OCI-LY7 (cell line): ENCODE measurements around the gene MRPS34. TPM values are rescaled to one million over a fixed set of nuclear protein-coding genes. Genes with fewer than 3 reads are reported as not detected.

Experiments used
- BruUV-seq: library from RNA; stranded (reverse); fragments of 400-500 nt; replicated peaks from 2 replicates; lab custom pipeline; 2021; lab: Mats Ljungman, UMichigan
- CTCF ChIA-PET: fragments of 300-600 bp; sonication (Branson Sonifier 250); formaldehyde crosslinking; loops from one replicate; lab custom pipeline; 2022; ENCODE audit warnings: antibody characterized with exemption; ENCODE audit not compliant: unreplicated experiment; lab: Charles Lee
- POLR2A ChIA-PET: fragments of 300-600 bp; sonication (Branson Sonifier 250); formaldehyde crosslinking; loops from one replicate; lab custom pipeline; 2022; ENCODE audit warnings: antibody characterized with exemption; lab: Charles Lee
- DNase-seq: peaks from one replicate; pipeline ENCODE4 v3.0.0-alpha.2; 2015; ENCODE audit warnings: low spot score
- H2AFZ ChIP-seq: fragments of 200-600 bp; sonication (generic), shearing (Covaris generic); 2 replicates; pipeline ENCODE4 v1.6.1; 2014; ENCODE audit warnings: mild to moderate bottlenecking, antibody characterized with exemption, low read length, moderate library complexity
- H3K27ac ChIP-seq: fragments of 200-600 bp; sonication (generic); 2 replicates; pipeline ENCODE4 v1.5.1; 2014; ENCODE audit warnings: mixed run types, low read depth, mild to moderate bottlenecking, moderate library complexity, low read length, inconsistent platforms; ENCODE audit not compliant: poor library complexity, severe bottlenecking
- H3K36me3 ChIP-seq: fragments of 200-600 bp; sonication (generic); 2 replicates; pipeline ENCODE4 v1.6.1; 2014; ENCODE audit warnings: mild to moderate bottlenecking, antibody characterized with exemption, low read length, moderate library complexity, mixed read lengths; ENCODE audit not compliant: insufficient read depth
- H3K4me1 ChIP-seq: fragments of 200-600 bp; sonication (generic); 2 replicates; pipeline ENCODE4 v1.5.1; 2014; ENCODE audit warnings: mild to moderate bottlenecking, low read length; ENCODE audit not compliant: insufficient read depth, poor library complexity, severe bottlenecking
- H3K4me2 ChIP-seq: fragments of 200-600 bp; sonication (generic); 2 replicates; pipeline ENCODE4 v1.6.1; 2014; ENCODE audit warnings: mild to moderate bottlenecking, low read length
- H3K4me3 ChIP-seq: fragments of 200-600 bp; sonication (generic); 2 replicates; pipeline ENCODE4 v1.5.1; 2014; ENCODE audit warnings: mild to moderate bottlenecking, low read depth, low read length; ENCODE audit not compliant: poor library complexity, severe bottlenecking
- H3K79me2 ChIP-seq: fragments of 200-600 bp; sonication (generic); 2 replicates; pipeline ENCODE4 v1.6.1; 2016; ENCODE audit warnings: low read depth, mild to moderate bottlenecking, low read length, moderate library complexity, mixed read lengths; ENCODE audit not compliant: insufficient read depth
- H3K9me2 ChIP-seq: fragments of 200-600 bp; sonication (generic); 2 replicates; pipeline ENCODE4 v1.6.1; 2016; ENCODE audit warnings: mild to moderate bottlenecking, low read length, mixed read lengths; ENCODE audit not compliant: insufficient read depth
- H3K9me3 ChIP-seq: fragments of 200-600 bp; sonication (generic); 2 replicates; pipeline ENCODE4 v1.6.1; 2014; ENCODE audit warnings: mild to moderate bottlenecking, mixed run types, low read length, mixed read lengths
- H4K20me1 ChIP-seq: fragments of 200-600 bp; sonication (generic); 2 replicates; pipeline ENCODE4 v1.6.1; 2014; ENCODE audit warnings: mild to moderate bottlenecking, antibody characterized with exemption, low read length, moderate library complexity, mixed read lengths; ENCODE audit not compliant: insufficient read depth
- CTCF ChIP-seq: fragments of 200-600 bp; sonication (generic); conservative IDR thresholded peaks from 2 replicates; pipeline ENCODE4 v1.5.1; 2014; ENCODE audit warnings: mild to moderate bottlenecking, antibody characterized with exemption, low read length, moderate library complexity, mixed read lengths
- EZH2phosphoT487 ChIP-seq: fragments of 200-600 bp; sonication (generic); IDR thresholded peaks from 2 replicates; pipeline ENCODE4 v1.6.1; 2018; ENCODE audit warnings: low read depth, borderline replicate concordance, mild to moderate bottlenecking, mixed run types, antibody characterized with exemption, low read length, moderate library complexity, mixed read lengths
- intact Hi-C: fragments of 100-400 bp; cut with micrococcal nuclease; formaldehyde crosslinking; loops from one replicate; pipeline ENCODE4 v1.10.0; 2022; ENCODE audit not compliant: unreplicated experiment
- total RNA-seq, 2 experiments: library from RNA; depleted of rRNA in 1 of 2; stranded (reverse); fragments of >200 nt in 1 of 2; shearing (Covaris generic) in 1 of 2; gene quantifications; 2 replicates each; pipeline ENCODE4 v1.2.3, GENCODE V29; 2014 to 2022

MRPS34 gene
- total RNA-seq, 2 experiments from 2014 or later, result 170 to 196 TPM

- DNase-seq, result no peak
- CTCF ChIA-PET, result no interaction called here
- POLR2A ChIA-PET, result no interaction called here
Measured at GRCh38 chr16:1820946-1821290, 48.0 kb upstream of the MRPS34 start.

GRCh38 chr16:1820096-1820945 lies 47.4 kb upstream of the MRPS34 start:
- POLR2A ChIA-PET, result no interaction called here
- intact Hi-C loops, result no loop called here
- Histone ChIP-seq H3K27ac (no peak overlapping the region), H3K79me2 (no peaks in the 10 kb centered on the region), H3K4me1 (peaks cover 4% of the 10 kb centered on the region), H3K4me3 (no peak overlapping the region), H3K36me3 (no peaks in the 10 kb centered on the region), H2AFZ (no peak overlapping the region), H3K9me2 (no peaks in the 10 kb centered on the region), H3K4me2 (no peak overlapping the region), H3K9me3 (no peaks in the 10 kb centered on the region), H4K20me1 (no peaks in the 10 kb centered on the region)
- no TSS peak for BruUV-seq
- DNase-seq, result no peak
- CTCF ChIA-PET, result no interaction called here
- no peak for TF ChIP-seq EZH2phosphoT487

More at GRCh38 chr16:1820946-1821290, 48.0 kb upstream of the MRPS34 start:
- H3K9me3 ChIP-seq, result no peaks in the 10 kb centered on the region
- TF ChIP-seq CTCF (no peak), EZH2phosphoT487 (no peak)
- no peak overlapping the region for H3K27ac ChIP-seq
- H3K79me2 ChIP-seq, result no peaks in the 10 kb centered on the region
- H3K9me2 ChIP-seq, result no peaks in the 10 kb centered on the region
- H3K4me1 ChIP-seq, result peaks cover 4% of the 10 kb centered on the region
- H3K4me3 ChIP-seq, result no peak overlapping the region
- H2AFZ ChIP-seq, result no peak overlapping the region
- no TSS peak for BruUV-seq
- no peaks in the 10 kb centered on the region for H4K20me1 ChIP-seq
- H3K36me3 ChIP-seq, result no peaks in the 10 kb centered on the region
- intact Hi-C loops, result no loop called here
- no peak overlapping the region for H3K4me2 ChIP-seq

- H3K4me2 ChIP-seq, result no peak overlapping the region
- H3K27ac ChIP-seq, result no peak overlapping the region
- no peaks in the 10 kb centered on the region for H3K9me3 ChIP-seq
- H3K36me3 ChIP-seq, result no peaks in the 10 kb centered on the region
- POLR2A ChIA-PET, result no interaction called here
- intact Hi-C loops, result no loop called here
- H4K20me1 ChIP-seq, result no peaks in the 10 kb centered on the region
- no peak overlapping the region for H3K4me3 ChIP-seq
- H3K79me2 ChIP-seq, result no peaks in the 10 kb centered on the region
- peaks cover 4% of the 10 kb centered on the region for H3K4me1 ChIP-seq
- TF ChIP-seq EZH2phosphoT487, result no peak
- TF ChIP-seq CTCF, result no peak
- H3K9me2 ChIP-seq, result no peaks in the 10 kb centered on the region
- no TSS peak for BruUV-seq
- no peak overlapping the region for H2AFZ ChIP-seq
- DNase-seq, result no peak
- CTCF ChIA-PET, result no interaction called here
Measured at GRCh38 chr16:1819611-1820010, 46.7 kb upstream of the MRPS34 start.
